Measurements from ENCODE around the gene SLC44A5. TPM values are rescaled to one million over a fixed set of nuclear protein-coding genes. Genes with fewer than 3 reads are reported as not detected.

The SLC44A5 gene
- total RNA-seq, 1 experiment from 2014 or later, result 2.4 TPM

GRCh38 chr1:75396260-75396659 lies 214.7 kb downstream of the SLC44A5 start:
- Histone ChIP-seq H3K23me2 (ENCODE audit: insufficient read length, low read depth, low read length, poor library complexity, severe bottlenecking) (no peaks in the 10 kb centered on the region), H4K5ac (ENCODE audit: insufficient read length, low read depth, low read length) (no peak overlapping the region), H3K4me2 (ENCODE audit: insufficient read depth, insufficient read length, low read length) (no peak overlapping the region), H3K56ac (ENCODE audit: insufficient read length, low read depth, low read length) (no peak overlapping the region), H2BK5ac (ENCODE audit: insufficient read length, low read length) (no peak overlapping the region), H2AFZ (ENCODE audit: low read length) (no peak overlapping the region), H3K27me3 (ENCODE audit: insufficient read depth, low read length) (no peaks in the 10 kb centered on the region), H3K23ac (ENCODE audit: insufficient read length, low read depth, low read length) (no peak overlapping the region), H3K9ac (ENCODE audit: extremely low read depth, insufficient read length, low read length) (no peak overlapping the region), H3K79me1 (ENCODE audit: insufficient read depth, low read depth, low read length, poor library complexity, severe bottlenecking) (no peaks in the 10 kb centered on the region), H2AK5ac (ENCODE audit: insufficient read length, low read length) (no peak overlapping the region), H3T11ph (ENCODE audit: low read length) (no peak overlapping the region), H3K9me3 (ENCODE audit: control insufficient read depth, low read depth, low read length) (no peaks in the 10 kb centered on the region), H3K14ac (ENCODE audit: insufficient read depth, low read length) (no peak overlapping the region), H2BK120ac (ENCODE audit: low read depth, low read length, poor library complexity, severe bottlenecking) (no peak overlapping the region), H4K20me1 (ENCODE audit: control insufficient read depth, insufficient read depth, insufficient read length) (no peaks in the 10 kb centered on the region), H3K18ac (ENCODE audit: insufficient read length, low read depth, low read length) (no peak overlapping the region), H3K4ac (ENCODE audit: low read depth, low read length) (no peak overlapping the region), H4K91ac (ENCODE audit: insufficient read length, low read depth, low read length) (no peak overlapping the region), H3K79me2 (ENCODE audit: insufficient read depth, low read length) (no peaks in the 10 kb centered on the region), H3K4me1 (ENCODE audit: insufficient read depth, low read length) (no peaks in the 10 kb centered on the region), H3K27ac (ENCODE audit: insufficient read length, low read depth, low read length) (no peak overlapping the region), H4K8ac (replicated peaks; ENCODE audit: insufficient read length, low read depth, low read length) (no peak overlapping the region), H2BK20ac (ENCODE audit: low read depth, low read length, poor library complexity, severe bottlenecking) (no peak overlapping the region), H2BK15ac (ENCODE audit: low read depth, low read length) (no peak overlapping the region), H2BK12ac (ENCODE audit: insufficient read length, low read depth, low read length) (no peak overlapping the region)
- Mint-ChIP-seq H3K36me3 (ENCODE audit: insufficient read depth in 1 of 3, low read depth in 3 of 3) (no peaks in the 10 kb centered on the region; a peak in 2 of 7 replicates), H3K27me3 (ENCODE audit: low read depth) (no peaks in the 10 kb centered on the region), H3K9me3 (no peaks in the 10 kb centered on the region; a peak in 1 of 5 replicates), H3K27ac (no peak overlapping the region), H3K4me3 (no peak overlapping the region), H3K4me1 (0 out of 4 replicates have a peak, but pooled peaks cover 0 to 3% of the 10 kb centered on the region in 2 experiments)
- no peak for TF ChIP-seq CTCF (conservative IDR thresholded peaks at IDR 0.05)
- no peak for DNase-seq
- no CpG with 5 or more reads among the region's 1 CpG for WGBS (ENCODE audit: extremely low coverage, insufficient read length, low lambda C conversion rate)
